ENCODE results near the gene C12orf57. TPM values are rescaled to one million over a fixed set of nuclear protein-coding genes. Genes with fewer than 3 reads are reported as not detected.

The C12orf57 gene
- total and polyA plus RNA-seq, 10 of the 15 experiments (the other 5 are each of a cell fraction or from before 2014, with no cell fraction given): 64.5 to 377 (median 211) TPM

GRCh38 chr12:6902448-6902847, 41.4 kb upstream of the C12orf57 start:
- ATAC-seq (no peak), DNase-seq (ENCODE audit: low read depth, low spot score) (no peak), FAIRE-seq (no peak)
- Histone ChIP-seq H3K9ac (ENCODE audit: control insufficient read depth, insufficient read depth, low read length) (no peak overlapping the region), H3K9me3 (replicated peaks; ENCODE audit: control insufficient read depth, insufficient read depth, low read length) (no peaks in the 10 kb centered on the region), H3K27ac (ENCODE audit: control insufficient read depth, insufficient read depth) (no peak overlapping the region), H3K4me1 (ENCODE audit: control insufficient read depth, insufficient read depth, low read length) (peaks cover 7% of the 10 kb centered on the region; the same call in 1 of the 2 replicates), H3K36me3 (ENCODE audit: control insufficient read depth in 2 of 2, insufficient read depth in 2 of 2, low read length in 1 of 2) (no peaks in the 10 kb centered on the region), H3K79me2 (ENCODE audit: control insufficient read depth, insufficient read depth, low read length) (no peaks in the 10 kb centered on the region), H3K4me3 (no peak overlapping the region), H3K27me3 (replicated peaks in 1 of 2; ENCODE audit: control insufficient read depth in 2 of 2, insufficient read depth in 2 of 2, low read length in 1 of 2) (no peaks in the 10 kb centered on the region), H4K20me1 (ENCODE audit: control insufficient read depth, insufficient read depth) (no peaks in the 10 kb centered on the region), H3K4me2 (ENCODE audit: control insufficient read depth, insufficient read depth) (no peak overlapping the region), H2AFZ (ENCODE audit: control insufficient read depth, low read depth, low read length) (no peak overlapping the region)
- 83% methylated on average over 4 of the region's 4 CpGs for whole genome bisulfite sequencing (ENCODE audit: insufficient coverage, insufficient replicate concordance, low lambda C conversion rate, missing lambda C conversion rate)
- no TSS peak for BruUV-seq (replicated peaks)
- SMC1A ChIA-PET (ENCODE audit: uncharacterized antibody, unreplicated experiment): interaction anchor here (0.8 kb wide), 1 partner anchor 9 kb away, joined by 3 read pairs; no protein-coding TSS in a partner anchor
- intact Hi-C loops (cut with micrococcal nuclease; ENCODE audit: unreplicated experiment): no loop called here
- RAD21 ChIA-PET (ENCODE audit: unreplicated experiment): interaction anchor here (0.8 to 1.5 kb wide), 2 partner anchors 27 to 33 kb away, joined by 3 to 4 read pairs; no protein-coding TSS in a partner anchor
- in situ Hi-C loops (cut with MboI): no loop called here
- POLR2A ChIA-PET: interaction anchor here (0.9 to 1.3 kb wide), 3 partner anchors 9 to 30 kb away, joined by 3 to 4 read pairs (median 3); partner anchors contain the start of gene SPSB2
- CTCF ChIA-PET: interaction anchor here (0.8 to 2.6 kb wide), 5 partner anchors 9 to 33 kb away, joined by 3 to 15 read pairs (median 4); partner anchors contain the start of gene SPSB2
- TF ChIP-seq, protein P1, sequence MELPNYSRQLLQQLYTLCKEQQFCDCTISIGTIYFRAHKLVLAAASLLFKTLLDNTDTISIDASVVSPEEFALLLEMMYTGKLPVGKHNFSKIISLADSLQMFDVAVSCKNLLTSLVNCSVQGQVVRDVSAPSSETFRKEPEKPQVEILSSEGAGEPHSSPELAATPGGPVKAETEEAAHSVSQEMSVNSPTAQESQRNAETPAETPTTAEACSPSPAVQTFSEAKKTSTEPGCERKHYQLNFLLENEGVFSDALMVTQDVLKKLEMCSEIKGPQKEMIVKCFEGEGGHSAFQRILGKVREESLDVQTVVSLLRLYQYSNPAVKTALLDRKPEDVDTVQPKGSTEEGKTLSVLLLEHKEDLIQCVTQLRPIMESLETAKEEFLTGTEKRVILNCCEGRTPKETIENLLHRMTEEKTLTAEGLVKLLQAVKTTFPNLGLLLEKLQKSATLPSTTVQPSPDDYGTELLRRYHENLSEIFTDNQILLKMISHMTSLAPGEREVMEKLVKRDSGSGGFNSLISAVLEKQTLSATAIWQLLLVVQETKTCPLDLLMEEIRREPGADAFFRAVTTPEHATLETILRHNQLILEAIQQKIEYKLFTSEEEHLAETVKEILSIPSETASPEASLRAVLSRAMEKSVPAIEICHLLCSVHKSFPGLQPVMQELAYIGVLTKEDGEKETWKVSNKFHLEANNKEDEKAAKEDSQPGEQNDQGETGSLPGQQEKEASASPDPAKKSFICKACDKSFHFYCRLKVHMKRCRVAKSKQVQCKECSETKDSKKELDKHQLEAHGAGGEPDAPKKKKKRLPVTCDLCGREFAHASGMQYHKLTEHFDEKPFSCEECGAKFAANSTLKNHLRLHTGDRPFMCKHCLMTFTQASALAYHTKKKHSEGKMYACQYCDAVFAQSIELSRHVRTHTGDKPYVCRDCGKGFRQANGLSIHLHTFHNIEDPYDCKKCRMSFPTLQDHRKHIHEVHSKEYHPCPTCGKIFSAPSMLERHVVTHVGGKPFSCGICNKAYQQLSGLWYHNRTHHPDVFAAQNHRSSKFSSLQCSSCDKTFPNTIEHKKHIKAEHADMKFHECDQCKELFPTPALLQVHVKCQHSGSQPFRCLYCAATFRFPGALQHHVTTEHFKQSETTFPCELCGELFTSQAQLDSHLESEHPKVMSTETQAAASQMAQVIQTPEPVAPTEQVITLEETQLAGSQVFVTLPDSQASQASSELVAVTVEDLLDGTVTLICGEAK (IDR thresholded peaks at IDR 0.05; ENCODE audit: borderline replicate concordance): no peak
- TF ChIP-seq MYB (IDR thresholded peaks at IDR 0.05; ENCODE audit: borderline replicate concordance, low read depth, low read length): no peak
- no peak for TF ChIP-seq NFYB (IDR thresholded peaks at IDR 0.05; ENCODE audit: insufficient read depth, low read depth, low read length)
- TF ChIP-seq STAT1 (conservative IDR thresholded peaks at IDR 0.05): no peak
- TF ChIP-seq EGR1 (IDR thresholded peaks at IDR 0.05; ENCODE audit: borderline replicate concordance in 1 of 2, low read depth in 2 of 2, low read length in 2 of 2): no peak
- no peak for TF ChIP-seq NR2C2 (IDR thresholded peaks at IDR 0.05; ENCODE audit: borderline replicate concordance, control insufficient read depth, insufficient read length, low read depth)
- no peak for TF ChIP-seq BHLHE40 (IDR thresholded peaks at IDR 0.05; ENCODE audit: borderline replicate concordance in 1 of 2, low read depth in 2 of 2, low read length in 1 of 2)
- TF ChIP-seq SIX5 (IDR thresholded peaks at IDR 0.05; ENCODE audit: low read depth, low read length, severe bottlenecking): no peak
- TF ChIP-seq, protein P2, sequence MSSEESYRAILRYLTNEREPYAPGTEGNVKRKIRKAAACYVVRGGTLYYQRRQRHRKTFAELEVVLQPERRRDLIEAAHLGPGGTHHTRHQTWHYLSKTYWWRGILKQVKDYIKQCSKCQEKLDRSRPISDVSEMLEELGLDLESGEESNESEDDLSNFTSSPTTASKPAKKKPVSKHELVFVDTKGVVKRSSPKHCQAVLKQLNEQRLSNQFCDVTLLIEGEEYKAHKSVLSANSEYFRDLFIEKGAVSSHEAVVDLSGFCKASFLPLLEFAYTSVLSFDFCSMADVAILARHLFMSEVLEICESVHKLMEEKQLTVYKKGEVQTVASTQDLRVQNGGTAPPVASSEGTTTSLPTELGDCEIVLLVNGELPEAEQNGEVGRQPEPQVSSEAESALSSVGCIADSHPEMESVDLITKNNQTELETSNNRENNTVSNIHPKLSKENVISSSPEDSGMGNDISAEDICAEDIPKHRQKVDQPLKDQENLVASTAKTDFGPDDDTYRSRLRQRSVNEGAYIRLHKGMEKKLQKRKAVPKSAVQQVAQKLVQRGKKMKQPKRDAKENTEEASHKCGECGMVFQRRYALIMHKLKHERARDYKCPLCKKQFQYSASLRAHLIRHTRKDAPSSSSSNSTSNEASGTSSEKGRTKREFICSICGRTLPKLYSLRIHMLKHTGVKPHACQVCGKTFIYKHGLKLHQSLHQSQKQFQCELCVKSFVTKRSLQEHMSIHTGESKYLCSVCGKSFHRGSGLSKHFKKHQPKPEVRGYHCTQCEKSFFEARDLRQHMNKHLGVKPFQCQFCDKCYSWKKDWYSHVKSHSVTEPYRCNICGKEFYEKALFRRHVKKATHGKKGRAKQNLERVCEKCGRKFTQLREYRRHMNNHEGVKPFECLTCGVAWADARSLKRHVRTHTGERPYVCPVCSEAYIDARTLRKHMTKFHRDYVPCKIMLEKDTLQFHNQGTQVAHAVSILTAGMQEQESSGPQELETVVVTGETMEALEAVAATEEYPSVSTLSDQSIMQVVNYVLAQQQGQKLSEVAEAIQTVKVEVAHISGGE (CRISPR knock-in tag; IDR thresholded peaks at IDR 0.05): no peak
- no peak for TF ChIP-seq RFX5 (IDR thresholded peaks at IDR 0.05; ENCODE audit: low read depth, low read length)
- no peak for TF ChIP-seq TARDBP (IDR thresholded peaks at IDR 0.05; ENCODE audit: borderline replicate concordance)
- no peak for TF ChIP-seq TCF7 (IDR thresholded peaks at IDR 0.05; ENCODE audit: borderline replicate concordance)
- no peak for TF ChIP-seq GABPA (IDR thresholded peaks at IDR 0.05; ENCODE audit: low read depth)
- no peak for TF ChIP-seq NKRF (conservative IDR thresholded peaks at IDR 0.05)
- no peak for TF ChIP-seq MTA3 (IDR thresholded peaks at IDR 0.05; ENCODE audit: borderline replicate concordance, low read length)

All from GM12878 (cell line).